ENCODE results near the gene TNS3. TPM values are rescaled to one million over a fixed set of nuclear protein-coding genes. Genes with fewer than 3 reads are reported as not detected.
A peak's percentile ranks its signal among the peaks of the same experiment; 100 is the strongest.

The TNS3 gene
- total and polyA plus RNA-seq, 2 of the 13 experiments (the other 11 are each of a cell fraction or from before 2014, with no cell fraction given) = 52.9 to 55.7 TPM

GRCh38 chr7:47538846-47539311, 43.0 kb downstream of the TNS3 start (continued):
- no peak for TF ChIP-seq ZEB1 (IDR thresholded peaks at IDR 0.05; ENCODE audit: insufficient replicate concordance, low read depth)
- TF ChIP-seq SMC3 (IDR thresholded peaks at IDR 0.05; ENCODE audit: low read length) = no peak
- no peak for TF ChIP-seq SNAPC4 (CRISPR knock-in tag; IDR thresholded peaks at IDR 0.05)
- TF ChIP-seq CCAR2 (optimal IDR thresholded peaks at IDR 0.05; ENCODE audit: low read depth, low read length) = no peak
- peak; percentile 94 for TF ChIP-seq CEBPG (CRISPR knock-in tag; IDR thresholded peaks at IDR 0.05)
- TF ChIP-seq ZNF552 (CRISPR knock-in tag; IDR thresholded peaks at IDR 0.05; ENCODE audit: borderline replicate concordance) = no peak
- no peak for TF ChIP-seq KDM5A (IDR thresholded peaks at IDR 0.05; ENCODE audit: borderline replicate concordance, low read length)
- no peak for TF ChIP-seq ZBTB21 (CRISPR knock-in tag; IDR thresholded peaks at IDR 0.05)
- TF ChIP-seq GMEB2 (CRISPR knock-in tag; IDR thresholded peaks at IDR 0.05; ENCODE audit: low read depth) = no peak
- no peak for TF ChIP-seq KLF9 (CRISPR knock-in tag; IDR thresholded peaks at IDR 0.05; ENCODE audit: low read depth)
- TF ChIP-seq HOXA7 (CRISPR knock-in tag; IDR thresholded peaks at IDR 0.05) = no peak
- TF ChIP-seq RFX5 (IDR thresholded peaks at IDR 0.05; ENCODE audit: low read depth, low read length) = no peak
- no peak for TF ChIP-seq SAFB2 (CRISPR knock-in tag; IDR thresholded peaks at IDR 0.05; ENCODE audit: borderline replicate concordance, low read depth)
- TF ChIP-seq MLLT10 (CRISPR knock-in tag; IDR thresholded peaks at IDR 0.05) = no peak
- 0 out of 2 replicates have a peak, but pooled peaks have one; percentile 19 for TF ChIP-seq MTERF4 (CRISPR knock-in tag; IDR thresholded peaks at IDR 0.05)
- no peak for TF ChIP-seq MYPOP (CRISPR knock-in tag; IDR thresholded peaks at IDR 0.05)
- TF ChIP-seq ZNF569 (CRISPR knock-in tag; IDR thresholded peaks at IDR 0.05; ENCODE audit: borderline replicate concordance) = no peak
- no peak for TF ChIP-seq ZNF136 (CRISPR knock-in tag; IDR thresholded peaks at IDR 0.05; ENCODE audit: low read depth)
- TF ChIP-seq SMYD3 (CRISPR knock-in tag; IDR thresholded peaks at IDR 0.05) = no peak
- TF ChIP-seq ATF5 (CRISPR knock-in tag; IDR thresholded peaks at IDR 0.05; ENCODE audit: low read depth) = no peak
- no peak for TF ChIP-seq PLRG1 (conservative IDR thresholded peaks at IDR 0.05)
- TF ChIP-seq ZNF883 (CRISPR knock-in tag; IDR thresholded peaks at IDR 0.05; ENCODE audit: not compliant biosample characterization) = no peak
- no peak for TF ChIP-seq ZNF225 (CRISPR knock-in tag; IDR thresholded peaks at IDR 0.05)

Data from HepG2 (cell line).